MCF 10A (cell line): ENCODE data around the gene ANKS4B. TPM values are rescaled to one million over a fixed set of nuclear protein-coding genes. Genes with fewer than 3 reads are reported as not detected.

ENCODE experiments used
- BruUV-seq: library from RNA; stranded (reverse); fragments of 400-500 nt; replicated peaks from 2 replicates; lab custom pipeline; 2021; lab: Mats Ljungman, UMichigan
- CTCF ChIA-PET: fragments of 300-600 bp; sonication (Branson Sonifier 250); formaldehyde crosslinking; extraction: SDS; loops from one replicate; lab custom pipeline; 2021; ENCODE audit warnings: antibody characterized with exemption, inconsistent platforms; lab: Yijun Ruan, JAX
- POLR2A ChIA-PET: fragments of 300-600, 350-650 bp; sonication (Branson Sonifier 250); formaldehyde crosslinking; extraction: SDS; loops from one replicate; lab custom pipeline; 2020; ENCODE audit warnings: antibody characterized with exemption, inconsistent platforms; lab: Yijun Ruan, JAX
- DNase-seq: peaks from one replicate; pipeline ENCODE4 v3.0.0-alpha.2; 2018; ENCODE audit not compliant: unreplicated experiment
- H3K27ac Mint-ChIP-seq: one replicate; pipeline ENCODE4 v1.8.0; 2022; ENCODE audit warnings: mild to moderate bottlenecking, low read depth, mixed read lengths; ENCODE audit not compliant: unreplicated experiment
- H3K27me3 Mint-ChIP-seq: one replicate; pipeline ENCODE4 v1.8.0; 2022; ENCODE audit warnings: mixed read lengths; ENCODE audit not compliant: insufficient read depth, unreplicated experiment
- H3K36me3 Mint-ChIP-seq: one replicate; pipeline ENCODE4 v1.8.0; 2022; ENCODE audit warnings: mild to moderate bottlenecking, moderate library complexity, mixed read lengths; ENCODE audit not compliant: insufficient read depth, unreplicated experiment
- H3K4me1 Mint-ChIP-seq: one replicate; pipeline ENCODE4 v1.8.0; 2022; ENCODE audit warnings: mixed read lengths; ENCODE audit not compliant: insufficient read depth, unreplicated experiment
- H3K4me3 Mint-ChIP-seq: one replicate; pipeline ENCODE4 v1.8.0; 2022; ENCODE audit warnings: mild to moderate bottlenecking, moderate library complexity, mixed read lengths; ENCODE audit not compliant: unreplicated experiment
- H3K9me3 Mint-ChIP-seq: one replicate; pipeline ENCODE4 v1.8.0; 2022; ENCODE audit warnings: mixed read lengths; ENCODE audit not compliant: unreplicated experiment
- intact Hi-C: fragments of 100-400 bp; cut with micrococcal nuclease; formaldehyde crosslinking; loops from 2 replicates; pipeline ENCODE4 v1.14.1; 2022
- total RNA-seq: library from RNA; stranded (reverse); gene quantifications from 2 replicates; pipeline ENCODE4 v1.2.3, GENCODE V29; 2022
- TF ChIP-seq, protein P1 (sequence below): fragments of 200-600 bp; IDR thresholded peaks from one replicate; pipeline ENCODE4 v1.8.0; 2022; ENCODE audit warnings: antibody characterized with exemption, mild to moderate bottlenecking; ENCODE audit not compliant: unreplicated experiment

Gene ANKS4B
- total RNA-seq, 1 experiment from 2014 or later, result not detected

DNA sequence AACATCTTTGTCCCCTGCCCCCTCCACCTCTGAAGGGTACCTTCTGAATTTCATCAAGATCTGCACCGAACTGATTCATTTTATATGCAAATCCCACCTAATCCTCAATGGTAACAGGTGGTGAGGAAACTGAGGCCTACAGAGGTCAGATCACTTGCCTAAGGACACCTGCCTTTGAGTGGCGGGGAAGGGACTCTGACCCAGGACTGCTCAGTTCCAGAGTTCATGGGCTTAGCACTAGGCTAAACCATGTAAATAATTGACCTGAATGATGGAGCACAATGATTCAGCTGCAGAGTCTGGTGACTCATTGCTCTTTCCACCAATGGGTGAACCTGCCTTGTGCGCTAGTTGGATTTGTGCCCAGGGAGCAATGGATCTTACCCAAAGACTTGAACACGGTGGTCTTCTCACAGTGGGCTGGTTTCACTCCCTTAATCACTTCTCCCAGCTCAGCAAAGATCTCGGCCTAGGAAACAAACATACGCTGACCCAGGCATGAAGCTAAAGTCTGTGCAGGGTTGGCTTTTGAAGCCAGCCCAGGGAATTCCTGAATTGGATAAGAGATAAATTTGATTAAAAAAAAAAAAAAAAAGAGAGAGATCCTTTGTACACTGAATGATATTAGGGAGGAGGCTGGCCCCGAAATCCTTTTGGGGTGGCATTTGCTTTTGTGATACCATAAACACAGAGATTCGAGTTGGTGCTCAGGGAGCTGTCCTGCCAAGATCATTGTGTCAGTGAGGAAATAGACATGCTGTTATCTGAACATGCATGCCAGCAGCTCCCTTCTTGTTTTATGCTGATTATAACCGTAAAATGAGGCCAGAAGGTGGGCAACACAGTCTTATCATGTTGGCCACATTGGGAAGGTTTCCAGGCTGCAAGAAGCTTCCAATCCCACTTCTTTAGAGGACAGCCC is 27.6 kb downstream of the ANKS4B start:
- peak; percentile 89 for DNase-seq
- ChIA-PET POLR2A (no interaction called here), CTCF (interaction anchor here (0.6 to 1.2 kb wide), 6 partner anchors 10 to 1155 kb away, joined by 3 to 4 read pairs (median 3); no protein-coding TSS in a partner anchor)
- H3K4me1 Mint-ChIP-seq, result peaks cover 6% of the 10 kb centered on the region
- TF ChIP-seq, protein P1, sequence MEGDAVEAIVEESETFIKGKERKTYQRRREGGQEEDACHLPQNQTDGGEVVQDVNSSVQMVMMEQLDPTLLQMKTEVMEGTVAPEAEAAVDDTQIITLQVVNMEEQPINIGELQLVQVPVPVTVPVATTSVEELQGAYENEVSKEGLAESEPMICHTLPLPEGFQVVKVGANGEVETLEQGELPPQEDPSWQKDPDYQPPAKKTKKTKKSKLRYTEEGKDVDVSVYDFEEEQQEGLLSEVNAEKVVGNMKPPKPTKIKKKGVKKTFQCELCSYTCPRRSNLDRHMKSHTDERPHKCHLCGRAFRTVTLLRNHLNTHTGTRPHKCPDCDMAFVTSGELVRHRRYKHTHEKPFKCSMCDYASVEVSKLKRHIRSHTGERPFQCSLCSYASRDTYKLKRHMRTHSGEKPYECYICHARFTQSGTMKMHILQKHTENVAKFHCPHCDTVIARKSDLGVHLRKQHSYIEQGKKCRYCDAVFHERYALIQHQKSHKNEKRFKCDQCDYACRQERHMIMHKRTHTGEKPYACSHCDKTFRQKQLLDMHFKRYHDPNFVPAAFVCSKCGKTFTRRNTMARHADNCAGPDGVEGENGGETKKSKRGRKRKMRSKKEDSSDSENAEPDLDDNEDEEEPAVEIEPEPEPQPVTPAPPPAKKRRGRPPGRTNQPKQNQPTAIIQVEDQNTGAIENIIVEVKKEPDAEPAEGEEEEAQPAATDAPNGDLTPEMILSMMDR, result no peak
- H3K4me3 Mint-ChIP-seq, result no peak overlapping the region
- peaks cover 19% of the 10 kb centered on the region for H3K27me3 Mint-ChIP-seq
- no peaks in the 10 kb centered on the region for H3K9me3 Mint-ChIP-seq
- intact Hi-C loops, result no loop called here
- H3K36me3 Mint-ChIP-seq, result no peaks in the 10 kb centered on the region
- no peak overlapping the region for H3K27ac Mint-ChIP-seq
- no TSS peak for BruUV-seq

DNA sequence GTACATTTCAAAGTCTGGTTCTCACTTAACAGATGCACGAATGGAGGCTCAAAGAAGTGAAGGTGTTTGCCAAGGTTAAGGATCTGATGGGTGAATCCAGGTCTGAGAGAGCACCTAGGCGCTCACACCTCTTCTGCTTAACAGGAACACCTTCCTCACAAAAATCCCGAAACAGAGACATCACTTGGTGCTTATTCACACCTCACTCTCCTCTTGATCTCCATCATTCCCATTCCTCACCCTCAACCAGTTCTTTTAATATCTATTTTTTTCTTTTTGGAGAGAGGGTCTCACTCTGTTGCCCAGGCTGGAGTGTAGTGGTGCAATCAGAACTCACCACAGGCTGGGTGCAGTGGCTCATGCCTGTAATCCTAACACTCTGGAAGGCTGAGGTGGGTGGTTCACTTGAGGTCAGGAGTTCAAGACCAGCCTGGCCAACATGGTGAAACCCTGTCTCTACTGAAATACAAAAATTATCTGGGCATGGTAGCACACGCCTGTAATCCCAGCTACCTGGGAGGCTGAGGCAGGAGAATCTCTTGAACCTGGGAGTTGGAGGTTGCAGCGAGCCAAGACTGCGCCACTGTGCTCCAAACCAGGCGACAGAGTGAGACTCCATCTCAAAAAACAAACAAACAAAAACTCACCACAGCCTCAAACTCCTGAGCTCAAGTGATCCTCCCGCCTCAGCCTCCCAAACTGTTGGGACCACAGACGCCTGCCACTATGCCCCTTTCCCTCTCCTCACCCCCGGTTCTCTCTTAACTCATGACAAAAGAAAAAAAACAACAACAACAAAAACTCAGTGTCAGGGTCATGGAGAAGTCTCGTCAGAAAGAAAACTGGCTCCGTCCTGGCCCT is 29.5 kb downstream of the ANKS4B start:
- H3K27ac Mint-ChIP-seq, result no peak overlapping the region

DNA sequence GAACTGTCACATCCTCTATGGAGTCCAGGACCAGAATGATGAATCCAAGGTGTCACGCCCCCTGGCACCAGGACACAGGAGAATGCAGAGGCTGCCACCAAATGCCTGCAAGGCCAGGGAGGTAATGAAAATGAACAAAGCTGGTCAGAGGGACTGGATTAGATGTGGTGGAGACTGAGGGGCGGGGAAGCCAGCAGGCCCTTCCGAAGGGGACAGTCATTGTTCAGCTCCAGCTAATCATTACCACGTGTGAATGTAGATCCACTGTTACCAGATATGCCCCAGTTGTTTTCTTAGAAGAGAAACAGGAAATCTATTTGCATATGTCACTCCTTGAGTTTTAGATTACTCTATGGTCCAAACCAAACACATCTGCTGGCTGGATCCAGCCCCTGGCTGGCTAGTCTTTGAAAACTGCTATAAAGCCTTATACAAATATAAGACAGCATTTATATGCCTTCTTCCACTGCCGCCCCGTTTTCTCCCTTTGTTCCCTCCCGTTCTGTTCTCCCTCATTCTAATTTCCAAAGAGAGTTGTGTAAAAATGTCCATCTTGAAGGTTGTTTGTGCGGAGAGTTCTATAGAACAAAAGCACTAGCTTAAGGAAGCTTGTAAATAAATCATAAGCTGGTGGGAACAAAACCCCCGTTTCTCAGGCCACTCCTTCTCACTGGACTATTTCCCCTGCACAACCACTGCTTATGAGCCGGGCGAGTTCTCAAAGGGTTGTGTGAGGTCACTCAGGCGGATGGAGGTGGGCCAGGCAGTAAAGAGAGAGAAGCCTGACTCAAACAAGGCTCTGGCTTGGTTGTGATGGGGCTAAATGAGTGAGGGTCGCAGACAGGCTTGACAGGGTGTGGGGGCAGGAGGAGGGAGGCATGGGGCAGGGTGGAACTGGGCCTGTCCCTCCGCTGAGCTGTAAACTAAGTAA is 30.4 kb downstream of the ANKS4B start:
- peaks cover 6% of the 10 kb centered on the region for H3K4me1 Mint-ChIP-seq
- TF ChIP-seq, protein P1, result no peak
- CTCF ChIA-PET, result interaction anchor here (3.8 kb wide), 1 partner anchor 15 kb away, joined by 23 read pairs; the partner anchor contains the start of gene CRYM
- no peak overlapping the region for H3K27ac Mint-ChIP-seq
- H3K9me3 Mint-ChIP-seq, result no peaks in the 10 kb centered on the region
- intact Hi-C loops, result no loop called here
- POLR2A ChIA-PET, result no interaction called here
- H3K27me3 Mint-ChIP-seq, result peaks cover 7% of the 10 kb centered on the region
- H3K36me3 Mint-ChIP-seq, result no peaks in the 10 kb centered on the region
- no peak for DNase-seq
- no peak overlapping the region for H3K4me3 Mint-ChIP-seq
- BruUV-seq, result no TSS peak

More for the DNA sequence above, 29.5 kb downstream of the ANKS4B start:
- Mint-ChIP-seq H3K36me3 (no peaks in the 10 kb centered on the region), H3K27me3 (peaks cover 7% of the 10 kb centered on the region), H3K4me3 (no peak overlapping the region), H3K9me3 (no peaks in the 10 kb centered on the region), H3K4me1 (peaks cover 6% of the 10 kb centered on the region)
- BruUV-seq, result no TSS peak
- TF ChIP-seq, protein P1, result no peak
- intact Hi-C loops, result no loop called here
- no peak for DNase-seq
- CTCF ChIA-PET, result interaction anchor here (3.8 kb wide), 1 partner anchor 15 kb away, joined by 23 read pairs; the partner anchor contains the start of gene CRYM
- POLR2A ChIA-PET, result no interaction called here
